Common myeloid progenitor, CD34-positive (primary cell): Measurements from ENCODE around the gene CD8A.
A peak's percentile ranks its signal among the peaks of the same experiment; 100 is the strongest.

ENCODE experiments used
- CTCF ChIA-PET: fragments of 350-600 bp; sonication (Branson Sonifier 250); formaldehyde crosslinking; loops from one replicate; lab custom pipeline; 2021; ENCODE audit warnings: antibody characterized with exemption; lab: Charles Lee
- POLR2A ChIA-PET: fragments of 350-600 bp; sonication (Branson Sonifier 250); formaldehyde crosslinking; loops from one replicate; lab custom pipeline; 2021; ENCODE audit warnings: antibody characterized with exemption; lab: Charles Lee
- DNase-seq, 3 donors: peaks; one replicate each; pipeline versions ENCODE4 v3.0.0 to v3.0.0-alpha.2; 2013
- H3K27ac ChIP-seq, 2 experiments: 1 replicate in 1 of 2; 2 replicates in 1 of 2; pipeline ENCODE4 v1.7.0; 2013; ENCODE audit warnings: inconsistent platforms in 2 of 2, low read length in 2 of 2, mild to moderate bottlenecking in 2 of 2, low read depth in 1 of 2, moderate library complexity in 1 of 2; ENCODE audit not compliant: severe bottlenecking in 2 of 2, insufficient read depth in 1 of 2, poor library complexity in 1 of 2
- H3K27me3 ChIP-seq, 5 experiments: replicated peaks in 2 of 5; 1 replicate in 3 of 5; 2 replicates in 2 of 5; pipeline versions ENCODE4 v1.6.1 to v1.7.0; 2013; ENCODE audit warnings: low read length in 4 of 5, mild to moderate bottlenecking in 2 of 5, moderate library complexity in 2 of 5, inconsistent platforms in 1 of 5; ENCODE audit not compliant: insufficient read depth in 5 of 5, control insufficient read depth in 4 of 5
- H3K36me3 ChIP-seq, 4 experiments: 1 replicate in 2 of 4; 2 replicates in 2 of 4; pipeline versions ENCODE4 v1.6.1 to v1.7.0; 2013; ENCODE audit warnings: low read length in 3 of 4, control low read depth in 1 of 4, mild to moderate bottlenecking in 1 of 4; ENCODE audit not compliant: control insufficient read depth in 4 of 4, insufficient read depth in 4 of 4
- H3K4me1 ChIP-seq, 4 experiments: 1 replicate in 3 of 4; 2 replicates in 1 of 4; pipeline versions ENCODE4 v1.6.1 to v1.7.1; 2013; ENCODE audit warnings: low read length in 3 of 4, mild to moderate bottlenecking in 3 of 4, control low read depth in 1 of 4, inconsistent platforms in 1 of 4, moderate library complexity in 1 of 4; ENCODE audit not compliant: control insufficient read depth in 4 of 4, insufficient read depth in 4 of 4; ENCODE audit errors: control extremely low read depth in 1 of 4
- H3K4me3 ChIP-seq, 7 experiments: 1 replicate in 4 of 7; 2 replicates in 3 of 7; pipeline versions ENCODE4 v1.5.1 to v1.7.0; 2013; ENCODE audit warnings: mild to moderate bottlenecking in 7 of 7, low read length in 6 of 7, moderate library complexity in 6 of 7, inconsistent platforms in 2 of 7, low read depth in 2 of 7, control low read depth in 1 of 7; ENCODE audit not compliant: insufficient read depth in 4 of 7, control insufficient read depth in 1 of 7; ENCODE audit errors: extremely low read depth in 1 of 7
- H3K9me3 ChIP-seq, 5 experiments: 1 replicate in 4 of 5; 2 replicates in 1 of 5; pipeline versions ENCODE4 v1.6.1 to v1.7.1; 2013; ENCODE audit warnings: low read length in 4 of 5, mild to moderate bottlenecking in 2 of 5, inconsistent platforms in 1 of 5, low read depth in 1 of 5, moderate library complexity in 1 of 5; ENCODE audit not compliant: control insufficient read depth in 4 of 5, insufficient read depth in 2 of 5; ENCODE audit errors: control extremely low read depth in 1 of 5
- WGBS: methylation state at CpG from one replicate; pipeline ENCODE4 v1.1.5; 2013; ENCODE audit not compliant: insufficient coverage; 5-methylcytosine and 5-hydroxymethylcytosine counted together

CD8A gene

DNA sequence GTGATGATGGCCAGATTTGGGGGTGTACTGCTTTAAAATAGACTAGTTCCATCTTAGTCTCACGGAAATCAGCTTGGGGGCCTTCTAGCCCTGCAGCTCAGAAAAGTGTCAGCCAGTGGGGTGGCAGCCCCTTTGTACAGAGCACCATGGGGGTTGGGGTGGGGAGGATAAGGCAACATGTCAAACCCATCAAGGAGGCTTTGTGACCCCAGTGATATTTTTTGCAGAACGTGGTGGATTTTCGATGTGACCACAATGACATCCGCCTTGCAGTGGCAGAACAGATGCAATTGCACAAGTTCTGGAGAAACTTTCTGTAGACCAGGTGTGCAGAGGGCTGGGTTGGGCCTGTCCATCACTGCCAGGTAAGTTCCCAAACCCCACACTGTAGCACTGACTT is 3.0 kb upstream of the CD8A start:
- no peak overlapping the region for H3K4me3 ChIP-seq
- H3K36me3 ChIP-seq, result no peaks in the 10 kb centered on the region
- H3K4me1 ChIP-seq, result peaks cover 0 to 30% (median 27%) of the 10 kb centered on the region in 4 experiments
- peaks cover 6 to 21% (median 14%) of the 10 kb centered on the region in 5 experiments for H3K9me3 ChIP-seq
- WGBS, result 72% methylated on average over 4 of the region's 4 CpGs
- POLR2A ChIA-PET, result no interaction called here
- CTCF ChIA-PET, result no interaction called here
- peaks cover 0 to 55% (median 29%) of the 10 kb centered on the region in 5 experiments for H3K27me3 ChIP-seq
- DNase-seq, result no peak
- no peak overlapping the region for H3K27ac ChIP-seq

DNA sequence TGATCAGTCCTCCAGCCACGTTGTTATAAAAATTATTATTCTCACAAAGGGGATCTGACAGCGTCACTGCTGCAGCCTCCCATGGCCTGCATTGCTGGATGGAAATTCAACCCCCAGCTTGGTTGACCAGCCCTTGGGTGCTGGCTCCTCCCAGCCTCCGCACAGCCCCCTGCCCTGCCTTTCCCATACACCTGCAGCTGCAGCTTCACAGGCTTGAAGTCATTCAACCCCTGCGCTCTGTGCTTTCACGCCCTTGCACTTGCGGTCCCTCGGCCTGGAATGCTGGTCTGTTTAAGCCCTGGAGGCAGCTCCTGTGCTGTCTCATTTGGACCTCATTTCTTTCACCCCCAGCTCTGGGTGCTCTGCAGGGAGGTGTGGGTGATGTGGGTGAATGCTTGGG is 860 bp upstream of the CD8A start:
- H3K27ac ChIP-seq, result no peak overlapping the region
- ChIA-PET CTCF (interaction anchor here (1.1 kb wide), 1 partner anchor 38 kb away, joined by 3 read pairs; no protein-coding TSS in a partner anchor), POLR2A (no interaction called here)
- peaks cover 0 to 70% (median 36%) of the 10 kb centered on the region in 5 experiments for H3K27me3 ChIP-seq
- H3K9me3 ChIP-seq, result peaks cover 4 to 12% (median 5%) of the 10 kb centered on the region in 5 experiments
- peaks cover 0 to 30% (median 27%) of the 10 kb centered on the region in 4 experiments for H3K4me1 ChIP-seq
- 45% methylated on average over 6 of the region's 7 CpGs for WGBS
- no peaks in the 10 kb centered on the region for H3K36me3 ChIP-seq
- DNase-seq, result no peak
- H3K4me3 ChIP-seq, result peak overlapping the region in 6 of 7 experiments; percentile 45 to 78 (median 58)

DNA sequence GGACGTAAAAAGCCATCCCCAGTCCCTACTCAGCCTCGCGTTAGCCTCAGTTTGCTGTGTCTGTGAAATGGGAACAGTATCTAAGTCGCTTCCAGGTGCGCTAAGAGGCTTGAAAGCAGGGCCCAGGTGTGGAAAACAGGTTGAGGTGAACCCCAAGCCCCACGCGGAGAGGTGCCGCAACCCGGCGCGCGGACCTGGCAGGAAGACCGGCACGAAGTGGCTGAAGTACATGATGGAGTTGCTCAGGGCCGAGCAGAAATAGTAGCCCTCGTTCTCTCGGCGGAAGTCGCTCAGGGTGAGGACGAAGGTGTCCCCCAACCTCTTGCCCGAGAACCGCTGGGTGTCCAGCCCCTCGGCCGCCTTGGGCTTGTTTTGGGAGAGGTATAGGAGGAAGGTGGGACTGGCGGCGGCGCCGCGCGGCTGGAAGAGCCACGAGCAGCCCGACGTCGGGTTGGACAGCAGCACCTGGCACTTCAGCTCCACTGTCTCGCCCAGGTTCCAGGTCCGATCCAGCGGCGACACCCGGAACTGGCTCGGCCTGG is 508 bp downstream of the CD8A start:
- H3K4me1 ChIP-seq, result peaks cover 0 to 30% (median 27%) of the 10 kb centered on the region in 4 experiments
- WGBS, result 11% methylated on average over 33 of the region's 40 CpGs
- ChIA-PET POLR2A (no interaction called here), CTCF (no interaction called here)
- peak overlapping the region in 5 of 7 experiments; percentile 4 to 57 (median 53) for H3K4me3 ChIP-seq
- H3K27me3 ChIP-seq, result peaks cover 0 to 72% (median 37%) of the 10 kb centered on the region in 5 experiments
- DNase-seq, result peak in 2 of 3 donors; percentile 52 to 64
- no peak overlapping the region for H3K27ac ChIP-seq
- H3K9me3 ChIP-seq, result peaks cover 0 to under 1% (median 0%) of the 10 kb centered on the region in 5 experiments
- H3K36me3 ChIP-seq, result no peaks in the 10 kb centered on the region

DNA sequence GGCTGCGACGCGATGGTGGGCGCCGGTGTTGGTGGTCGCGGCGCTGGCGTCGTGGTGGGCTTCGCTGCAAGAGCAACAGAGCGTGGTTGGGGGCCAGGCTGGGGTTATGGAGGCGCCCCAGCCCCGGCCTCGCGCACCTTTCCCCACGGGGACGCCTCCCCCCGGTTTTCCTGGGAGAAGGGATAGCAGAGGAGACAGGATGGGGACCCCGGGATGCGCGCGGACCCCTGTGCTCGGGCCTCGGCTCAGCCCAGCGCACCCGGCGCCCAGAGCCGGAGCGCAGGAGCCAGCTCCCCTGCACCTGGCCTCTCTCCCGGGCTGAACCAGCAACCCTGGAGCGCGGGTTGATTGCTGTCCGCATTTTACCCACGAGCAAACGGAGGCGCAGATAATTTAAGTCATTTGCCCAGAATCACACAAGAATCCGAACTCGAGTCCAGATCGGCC is 1.0 kb downstream of the CD8A start:
- Histone ChIP-seq H3K36me3 (no peaks in the 10 kb centered on the region), H3K27me3 (peaks cover 0 to 72% (median 38%) of the 10 kb centered on the region in 5 experiments), H3K4me1 (peaks cover 0 to 30% (median 27%) of the 10 kb centered on the region in 4 experiments), H3K27ac (no peak overlapping the region), H3K4me3 (peak overlapping the region in 1 of 7 experiments; percentile 24), H3K9me3 (no peaks in the 10 kb centered on the region)
- ChIA-PET CTCF (no interaction called here), POLR2A (no interaction called here)
- DNase-seq, result no peak
- WGBS, result 17% methylated on average over 39 of the region's 40 CpGs

DNA sequence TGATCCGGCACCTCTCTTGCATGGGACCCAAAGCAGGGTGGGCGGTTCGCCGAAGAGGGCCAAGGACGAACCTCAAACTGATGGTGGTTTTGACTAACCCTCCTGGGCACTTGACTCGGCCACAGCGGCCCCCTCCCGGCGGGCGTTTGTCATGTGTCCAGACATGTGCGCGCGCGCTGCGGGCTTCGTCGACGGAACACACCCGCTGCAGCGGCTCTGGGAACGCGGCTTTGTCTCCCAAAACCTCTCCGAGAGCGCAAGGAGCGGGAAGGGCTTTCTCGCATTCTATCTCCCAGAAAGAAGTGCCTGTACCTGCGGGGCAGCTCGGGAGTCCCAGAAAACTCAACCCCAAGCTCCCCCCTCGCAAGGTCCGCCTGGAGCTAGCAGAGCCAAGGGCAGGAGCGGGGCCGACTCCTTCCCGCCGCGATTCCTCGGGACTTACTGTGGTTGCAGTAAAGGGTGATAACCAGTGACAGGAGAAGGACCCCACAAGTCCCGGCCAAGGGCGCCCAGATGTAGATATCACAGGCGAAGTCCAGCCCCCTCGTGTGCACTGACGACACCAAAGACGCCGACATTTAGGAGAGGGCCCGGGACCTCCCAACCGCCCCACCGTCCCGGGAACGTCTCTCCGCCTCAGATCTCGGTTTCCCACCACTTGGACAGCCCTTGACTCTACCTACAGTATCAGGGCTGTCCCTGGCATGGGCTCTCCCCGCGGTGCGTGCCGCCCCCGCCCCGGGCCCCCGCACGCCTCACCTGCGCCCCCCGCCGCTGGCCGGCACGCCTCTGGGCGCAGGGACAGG is 1.6 kb downstream of the CD8A start:
- WGBS, result 8% methylated on average over 41 of the region's 64 CpGs
- H3K27ac ChIP-seq, result no peak overlapping the region
- no peaks in the 10 kb centered on the region for H3K36me3 ChIP-seq
- H3K9me3 ChIP-seq, result no peaks in the 10 kb centered on the region
- peak in 1 of 3 donors; percentile 31 for DNase-seq
- CTCF ChIA-PET, result no interaction called here
- peaks cover 0 to 30% (median 27%) of the 10 kb centered on the region in 4 experiments for H3K4me1 ChIP-seq
- peaks cover 0 to 69% (median 40%) of the 10 kb centered on the region in 5 experiments for H3K27me3 ChIP-seq
- H3K4me3 ChIP-seq, result peak overlapping the region in 3 of 7 experiments; percentile 7 to 39 (median 32)
- POLR2A ChIA-PET, result no interaction called here

DNA sequence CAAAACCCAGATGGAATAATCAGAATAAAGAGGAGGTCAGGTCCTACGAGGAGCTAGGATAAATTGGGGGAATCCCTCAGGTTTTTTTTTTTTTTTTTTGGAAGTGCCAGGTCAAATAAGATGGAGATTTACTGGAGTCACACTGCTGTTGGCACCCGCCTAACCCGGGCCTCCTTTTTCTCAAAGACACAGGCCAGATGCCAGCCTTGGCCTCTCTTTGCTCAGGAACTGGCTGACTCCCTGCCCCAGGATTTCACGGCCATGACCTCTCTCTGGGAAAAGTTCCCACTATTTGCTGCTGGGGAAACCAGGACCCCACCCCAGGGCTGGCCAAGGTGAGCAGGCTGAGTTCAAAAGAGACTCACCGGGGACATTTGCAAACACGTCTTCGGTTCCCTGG is 2.5 kb downstream of the CD8A start:
- peaks cover 0 to 30% (median 27%) of the 10 kb centered on the region in 4 experiments for H3K4me1 ChIP-seq
- 93% methylated on average over 2 of the region's 7 CpGs for WGBS
- no peak overlapping the region for H3K27ac ChIP-seq
- DNase-seq, result no peak
- POLR2A ChIA-PET, result interaction anchor here (0.6 kb wide), 1 partner anchor 1150 kb away, joined by 3 read pairs; no protein-coding TSS in a partner anchor
- H3K4me3 ChIP-seq, result no peak overlapping the region
- CTCF ChIA-PET, result interaction anchor here (0.7 kb wide), 1 partner anchor 23 kb away, joined by 3 read pairs; no protein-coding TSS in a partner anchor
- no peaks in the 10 kb centered on the region for H3K9me3 ChIP-seq
- H3K36me3 ChIP-seq, result no peaks in the 10 kb centered on the region
- H3K27me3 ChIP-seq, result peaks cover 0 to 60% (median 37%) of the 10 kb centered on the region in 5 experiments
